ENCODE data around the gene ZNF880. TPM values are rescaled to one million over a fixed set of nuclear protein-coding genes. Genes with fewer than 3 reads are reported as not detected.
A peak's percentile ranks its signal among the peaks of the same experiment; 100 is the strongest.

ZNF880 gene

DNA sequence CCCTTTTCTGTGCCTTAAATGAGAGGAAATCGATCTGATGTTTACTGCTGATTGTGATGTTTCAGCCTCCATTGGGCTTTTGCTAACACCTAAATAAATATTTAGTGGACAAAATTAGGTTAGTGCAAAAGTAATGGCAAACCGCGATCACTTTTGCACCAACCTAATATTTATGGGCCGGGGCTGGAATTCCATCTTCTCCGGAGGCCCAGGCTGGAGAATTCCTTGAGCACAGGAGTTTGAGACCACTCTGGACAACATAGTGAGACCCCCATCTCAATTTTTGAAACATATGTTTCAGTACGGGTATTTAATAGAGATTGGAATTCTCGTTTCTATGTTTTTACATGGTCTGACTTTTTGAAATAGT is 603 bp downstream of the ZNF880 start:
- peaks cover 28% of the 10 kb centered on the region for H3K9me3 ChIP-seq (replicated peaks; ENCODE audit: low read length)
- H3K4me3 ChIP-seq (ENCODE audit: low read length), result peak overlapping the region; percentile 98
- peaks cover 31% of the 10 kb centered on the region for H3K36me3 ChIP-seq (ENCODE audit: insufficient read depth, low read length)
- H3K4me1 ChIP-seq (ENCODE audit: control insufficient read depth, insufficient read depth, low read length), result no peaks in the 10 kb centered on the region
- H3K4me2 ChIP-seq (ENCODE audit: low read length), result peak overlapping the region; percentile 87
- H3K27me3 ChIP-seq (ENCODE audit: control insufficient read depth, insufficient read depth, low read length), result no peaks in the 10 kb centered on the region
- peak overlapping the region; percentile 99 for H3K9ac ChIP-seq (ENCODE audit: low read depth, low read length)

- Histone ChIP-seq H3K9me3 (replicated peaks; ENCODE audit: low read length) (peaks cover 18% of the 10 kb centered on the region), H3K9ac (ENCODE audit: low read depth, low read length) (no peak overlapping the region), H3K27me3 (ENCODE audit: control insufficient read depth, insufficient read depth, low read length) (no peaks in the 10 kb centered on the region), H3K4me1 (ENCODE audit: control insufficient read depth, insufficient read depth, low read length) (no peaks in the 10 kb centered on the region), H3K4me2 (ENCODE audit: low read length) (no peak overlapping the region), H3K36me3 (ENCODE audit: insufficient read depth, low read length) (peaks cover 16% of the 10 kb centered on the region), H3K4me3 (ENCODE audit: low read length) (no peak overlapping the region)
These were observed 21.4 kb downstream of the ZNF880 start for GRCh38 chr19:52391135-52391534.

DNA sequence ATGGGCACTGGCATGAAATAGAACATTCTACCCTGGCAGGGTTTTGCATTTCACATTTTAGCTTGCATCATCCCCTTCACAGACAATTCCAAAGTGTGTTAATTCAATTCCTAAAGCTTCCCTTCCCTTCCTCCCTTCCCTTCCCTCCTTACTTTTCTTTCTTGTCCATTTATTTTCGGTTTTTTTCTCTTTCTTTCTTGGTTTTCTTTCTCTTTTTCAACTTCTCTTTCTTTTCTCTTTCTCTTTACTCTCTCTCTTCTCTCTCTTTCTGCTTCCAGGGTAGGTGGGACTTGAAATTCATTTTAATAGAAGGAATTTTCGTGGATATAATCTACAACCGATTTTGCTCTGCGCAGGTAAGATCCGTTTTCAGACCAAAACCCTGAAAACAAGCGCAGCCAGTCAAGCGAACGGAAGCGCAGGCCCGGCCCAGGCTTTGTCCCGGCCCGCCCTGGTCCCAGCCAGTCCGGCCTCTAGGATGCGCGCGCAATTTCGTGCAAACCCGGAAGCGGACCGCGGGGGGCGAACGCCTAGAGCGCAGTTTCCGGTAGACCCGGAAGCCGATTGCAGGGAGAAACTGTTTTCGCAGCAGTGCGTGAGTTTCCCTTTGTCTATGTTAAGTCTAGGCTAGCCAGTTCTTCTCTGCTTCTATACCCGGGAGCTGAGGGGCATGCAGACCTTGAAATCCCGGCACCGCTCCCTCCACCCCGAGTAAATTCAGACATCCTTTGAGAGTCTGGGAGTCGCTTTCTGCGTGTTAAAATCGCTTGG is 27.8 kb downstream of the ZNF880 start, which contains the start of gene ZNF528:
Gene ZNF528, plus strand, starts transcription at position 540 of the 771 bp plus-strand sequence. CDS start 4,165 bp downstream, outside the sequence.
- Histone ChIP-seq H3K9me3 (replicated peaks; ENCODE audit: low read length) (peaks cover 6% of the 10 kb centered on the region), H3K36me3 (ENCODE audit: insufficient read depth, low read length) (peaks cover 37% of the 10 kb centered on the region), H3K9ac (ENCODE audit: low read depth, low read length) (peak within 1 kb of the TSS; percentile 95), H3K4me1 (ENCODE audit: control insufficient read depth, insufficient read depth, low read length) (peaks cover 14% of the 10 kb centered on the region), H3K4me3 (ENCODE audit: low read length) (peak within 1 kb of the TSS; percentile 93), H3K4me2 (ENCODE audit: low read length) (peak within 1 kb of the TSS; percentile 91), H3K27me3 (ENCODE audit: control insufficient read depth, insufficient read depth, low read length) (no peaks in the 10 kb centered on the region)

- peaks cover 42% of the 10 kb centered on the region for H3K36me3 ChIP-seq (ENCODE audit: insufficient read depth, low read length)
- peaks cover 6% of the 10 kb centered on the region for H3K9me3 ChIP-seq (replicated peaks; ENCODE audit: low read length)
- H3K4me2 ChIP-seq (ENCODE audit: low read length), result peak overlapping the region; percentile 91
- peak overlapping the region; percentile 95 for H3K9ac ChIP-seq (ENCODE audit: low read depth, low read length)
- H3K4me3 ChIP-seq (ENCODE audit: low read length), result peak overlapping the region; percentile 93
- peaks cover 14% of the 10 kb centered on the region for H3K4me1 ChIP-seq (ENCODE audit: control insufficient read depth, insufficient read depth, low read length)
- H3K27me3 ChIP-seq (ENCODE audit: control insufficient read depth, insufficient read depth, low read length), result no peaks in the 10 kb centered on the region
These were observed 28.3 kb downstream of the ZNF880 start for GRCh38 chr19:52398081-52398441.

DNA sequence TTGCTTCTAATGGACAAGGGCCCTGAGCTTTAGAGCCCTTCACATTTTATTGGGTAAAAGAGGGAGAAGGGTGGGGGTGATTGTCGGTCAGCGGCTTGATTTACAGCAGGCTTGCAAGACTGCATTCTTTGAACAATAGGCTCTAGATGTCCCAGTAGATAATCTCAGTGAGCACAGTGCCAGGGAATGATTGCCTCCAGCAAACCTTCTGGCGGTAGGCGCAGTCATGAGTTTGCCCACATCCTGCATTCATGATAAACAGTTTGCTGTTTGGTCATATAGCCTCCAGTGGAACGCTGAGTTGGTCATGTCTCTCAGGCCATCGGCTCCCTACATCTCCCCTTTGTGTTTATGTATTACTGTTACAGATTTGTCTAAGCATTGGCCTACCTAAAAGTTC is 40.6 kb downstream of the ZNF880 start:
- Histone ChIP-seq H3K4me2 (ENCODE audit: low read length) (no peak overlapping the region), H3K4me1 (ENCODE audit: control insufficient read depth, insufficient read depth, low read length) (no peaks in the 10 kb centered on the region), H3K36me3 (ENCODE audit: insufficient read depth, low read length) (peaks cover 67% of the 10 kb centered on the region), H3K9me3 (replicated peaks; ENCODE audit: low read length) (peaks cover 29% of the 10 kb centered on the region), H3K27me3 (ENCODE audit: control insufficient read depth, insufficient read depth, low read length) (no peaks in the 10 kb centered on the region), H3K4me3 (ENCODE audit: low read length) (no peak overlapping the region), H3K9ac (ENCODE audit: low read depth, low read length) (no peak overlapping the region)

- Histone ChIP-seq H3K4me2 (ENCODE audit: low read length) (no peak overlapping the region), H3K36me3 (ENCODE audit: insufficient read depth, low read length) (peaks cover 22% of the 10 kb centered on the region), H3K27me3 (ENCODE audit: control insufficient read depth, insufficient read depth, low read length) (no peaks in the 10 kb centered on the region), H3K4me3 (ENCODE audit: low read length) (no peak overlapping the region), H3K9me3 (replicated peaks; ENCODE audit: low read length) (peaks cover 47% of the 10 kb centered on the region), H3K4me1 (ENCODE audit: control insufficient read depth, insufficient read depth, low read length) (no peaks in the 10 kb centered on the region), H3K9ac (ENCODE audit: low read depth, low read length) (no peak overlapping the region)
These were observed 46.0 kb downstream of the ZNF880 start for GRCh38 chr19:52415711-52416110.

DNA sequence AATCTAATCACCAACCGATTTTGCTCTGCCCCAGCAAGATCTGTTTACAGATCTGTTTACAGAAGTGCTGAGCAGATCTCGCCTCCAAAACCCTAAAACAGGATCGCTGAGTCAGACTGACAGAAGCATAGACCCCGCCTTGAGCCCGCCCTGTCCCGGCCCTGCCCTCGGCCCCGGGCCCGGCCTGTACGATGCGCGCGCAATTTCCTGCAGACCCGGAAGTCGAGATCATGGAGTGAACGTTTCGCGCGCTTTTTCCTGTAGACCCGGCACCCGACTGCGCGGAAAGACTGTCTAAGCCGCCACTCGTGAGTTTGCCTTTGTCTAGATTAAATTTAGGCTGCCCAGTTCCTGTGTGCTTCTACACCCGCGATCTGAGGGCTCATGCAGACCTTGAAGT is 59.2 kb downstream of the ZNF880 start, which contains the start of gene ZNF534:
Gene ZNF534, plus strand, starts transcription at position 212 of the 400 bp plus-strand sequence. CDS start 2,327 bp downstream, outside the sequence.
- H3K4me3 ChIP-seq (ENCODE audit: low read length), result no peak within 1 kb of the TSS
- no peaks in the 10 kb centered on the region for H3K36me3 ChIP-seq (ENCODE audit: insufficient read depth, low read length)
- no peaks in the 10 kb centered on the region for H3K27me3 ChIP-seq (ENCODE audit: control insufficient read depth, insufficient read depth, low read length)
- no peaks in the 10 kb centered on the region for H3K4me1 ChIP-seq (ENCODE audit: control insufficient read depth, insufficient read depth, low read length)
- H3K9ac ChIP-seq (ENCODE audit: low read depth, low read length), result no peak within 1 kb of the TSS
- H3K9me3 ChIP-seq (replicated peaks; ENCODE audit: low read length), result peaks cover 11% of the 10 kb centered on the region
- no peak within 1 kb of the TSS for H3K4me2 ChIP-seq (ENCODE audit: low read length)

Small RNA genes lying within 50 kb of the gene (small RNA-seq; reads per million reads assigned to genes)
- gene AC010332.1, result not detected
